ENCODE results near the gene BTLA. TPM values are rescaled to one million over a fixed set of nuclear protein-coding genes. Genes with fewer than 3 reads are reported as not detected.

Gene BTLA
- total RNA-seq, 2 donors from 2014 or later, result not detected

- no peak overlapping the region for H3K27ac ChIP-seq
- intact Hi-C loops (cut with DNase I), result no loop called here
- no peak for TF ChIP-seq POLR2A (IDR thresholded peaks at IDR 0.05)
- TF ChIP-seq CTCF (IDR thresholded peaks at IDR 0.05), result no peak
- ATAC-seq (no peak), DNase-seq (no peak)
- no peak overlapping the region for H3K4me3 ChIP-seq
- H3K4me1 ChIP-seq, result no peaks in the 10 kb centered on the region
- H3K36me3 ChIP-seq (replicated peaks in 1 of 2; ENCODE audit: insufficient read depth in 1 of 2, low read depth in 2 of 2), result no peaks in the 10 kb centered on the region
- no peaks in the 10 kb centered on the region for H3K9me3 ChIP-seq
- H3K27me3 ChIP-seq, result no peaks in the 10 kb centered on the region
- 76 to 80% methylated on average over 8 of the region's 8 CpGs for WGBS, 2 donors
These were observed 82.7 kb downstream of the BTLA start for GRCh38 chr3:112416391-112417212.

- DNase-seq (no peak), ATAC-seq (no peak)
- Histone ChIP-seq H3K36me3 (replicated peaks in 1 of 2; ENCODE audit: insufficient read depth in 1 of 2, low read depth in 2 of 2) (no peaks in the 10 kb centered on the region), H3K4me1 (no peaks in the 10 kb centered on the region), H3K4me3 (no peak overlapping the region), H3K9me3 (no peaks in the 10 kb centered on the region), H3K27me3 (no peaks in the 10 kb centered on the region), H3K27ac (no peak overlapping the region)
- no peak for TF ChIP-seq CTCF (IDR thresholded peaks at IDR 0.05)
- no peak for TF ChIP-seq POLR2A (IDR thresholded peaks at IDR 0.05)
- intact Hi-C loops (cut with DNase I), result no loop called here
- WGBS, 2 donors, result 88 to 89% methylated on average over 6 of the region's 6 CpGs
These were observed 83.9 kb downstream of the BTLA start for GRCh38 chr3:112415390-112415789.

Other genes with a start within 250 kb of the BTLA start
- not detected for gene SLC9C1, start 205.3 kb downstream of the BTLA start, total RNA-seq
- gene CD200, start 166.3 kb downstream of the BTLA start, total RNA-seq, result 1 to 10 TPM; 2.0 to 2.6 TPM
- 10 to 100 TPM; 27.8 to 41.2 TPM for gene ATG3, start 62.5 kb upstream of the BTLA start, total RNA-seq
- 10 to 100 TPM in 1 of 2 donors, 1 to 10 TPM in 1; 9.6 to 12.2 TPM for gene SLC35A5, start 62.6 kb upstream of the BTLA start, total RNA-seq
- 10 to 100 TPM; 17.4 to 25.1 TPM for gene CCDC80, start 141.7 kb upstream of the BTLA start, total RNA-seq